HL-60 (cell line): Measurements from ENCODE around the gene PTPRC.

Source experiments
- DNase-seq, 2 experiments: peaks; one replicate each; pipeline ENCODE4 v3.0.0-alpha.2; 2010 to 2020; ENCODE audit warnings: low read depth in 1 of 2, low spot score in 1 of 2
- H3K27ac ChIP-seq: fragments of 250-450 bp; sonication (Bioruptor Pico); replicated peaks from 2 replicates; pipeline ENCODE4 v1.5.1; 2020; ENCODE audit warnings: mild to moderate bottlenecking, moderate library complexity
- H3K27me3 ChIP-seq: fragments of 250-450 bp; sonication (Bioruptor Pico); 2 replicates; pipeline ENCODE4 v1.5.1; 2021; ENCODE audit warnings: mild to moderate bottlenecking, moderate library complexity; ENCODE audit not compliant: insufficient read depth, poor library complexity, severe bottlenecking
- H3K4me3 ChIP-seq: replicated peaks from 2 replicates; pipeline ENCODE4 v1.5.1; 2011; ENCODE audit warnings: mild to moderate bottlenecking, control low read depth, low read length; ENCODE audit not compliant: insufficient read depth
- CTCF ChIP-seq: IDR thresholded peaks from one replicate; pipeline ENCODE4 v1.5.1; 2011; ENCODE audit warnings: low read length, control low read depth, inconsistent platforms; ENCODE audit not compliant: insufficient read depth
- GABPA ChIP-seq: IDR thresholded peaks from 2 replicates; pipeline ENCODE4 v1.6.1; 2012; ENCODE audit warnings: low read depth
- POLR2AphosphoS5 ChIP-seq: IDR thresholded peaks from 2 replicates; pipeline ENCODE4 v1.6.1; 2012; ENCODE audit warnings: low read depth
- REST ChIP-seq: IDR thresholded peaks from 2 replicates; pipeline ENCODE4 v1.6.1; 2012; ENCODE audit warnings: low read depth; ENCODE audit not compliant: insufficient replicate concordance
- SPI1 ChIP-seq: IDR thresholded peaks from 2 replicates; pipeline ENCODE4 v1.6.1; 2012; ENCODE audit warnings: low read depth, mild to moderate bottlenecking, borderline replicate concordance

Gene PTPRC

DNA sequence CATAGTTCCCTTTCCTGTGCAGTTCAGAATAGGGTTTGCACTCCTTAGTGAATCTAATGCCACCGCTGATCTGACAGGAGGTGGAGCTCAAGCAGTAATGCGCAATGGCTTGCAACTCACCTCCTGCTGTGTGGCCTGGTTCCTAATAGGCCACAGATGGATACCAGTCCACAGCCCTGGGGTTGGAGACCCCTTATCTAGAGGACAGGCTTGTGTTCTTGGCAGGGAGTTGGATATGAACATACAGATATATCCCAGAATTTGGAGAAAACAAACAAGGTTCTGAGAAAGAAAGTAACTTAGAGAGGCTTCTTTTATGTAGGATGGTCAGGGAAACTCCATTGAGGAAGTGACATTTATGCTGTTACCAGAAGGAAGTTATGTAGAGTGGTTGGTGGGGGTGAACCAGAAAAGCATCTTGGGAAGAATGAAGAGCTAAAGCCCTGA is 5.1 kb upstream of the PTPRC start:
- H3K27me3 ChIP-seq = no peaks in the 10 kb centered on the region
- peak overlapping the region; percentile 75 for H3K27ac ChIP-seq
- peak; percentile 35 to 88 for DNase-seq
- TF ChIP-seq CTCF (no peak), SPI1 (peak; percentile 77), POLR2AphosphoS5 (peak; percentile 49; the same call in 1 of the 2 replicates), GABPA (no peak)
- H3K4me3 ChIP-seq = no peak overlapping the region

- Histone ChIP-seq H3K4me3 (no peak overlapping the region), H3K27ac (no peak overlapping the region), H3K27me3 (no peaks in the 10 kb centered on the region)
- no peak for TF ChIP-seq POLR2AphosphoS5
- TF ChIP-seq CTCF = no peak
- no peak for TF ChIP-seq SPI1
- no peak for TF ChIP-seq REST
- TF ChIP-seq GABPA = no peak
- no peak for DNase-seq
Measured at GRCh38 chr1:198635964-198636363, 2.9 kb upstream of the PTPRC start.

- H3K27ac ChIP-seq = no peak overlapping the region
- no peak for TF ChIP-seq SPI1
- H3K4me3 ChIP-seq = no peak overlapping the region
- no peak for DNase-seq
- no peaks in the 10 kb centered on the region for H3K27me3 ChIP-seq
Measured at GRCh38 chr1:198636391-198636790, 2.4 kb upstream of the PTPRC start.

GRCh38 chr1:198637157-198637556 is 1.7 kb upstream of the PTPRC start:
- H3K4me3 ChIP-seq = no peak overlapping the region
- no peak for TF ChIP-seq GABPA
- no peak for TF ChIP-seq POLR2AphosphoS5
- no peak for TF ChIP-seq REST
- TF ChIP-seq SPI1 = no peak
- TF ChIP-seq CTCF = no peak
- H3K27me3 ChIP-seq = no peaks in the 10 kb centered on the region
- H3K27ac ChIP-seq = no peak overlapping the region
- DNase-seq = no peak
